ENCODE data around the gene GSC2. TPM values are rescaled to one million over a fixed set of nuclear protein-coding genes. Genes with fewer than 3 reads are reported as not detected.
A peak's percentile ranks its signal among the peaks of the same experiment; 100 is the strongest.

The GSC2 gene
- total and polyA plus RNA-seq, 9 of the 15 experiments (the other 6 are each of a cell fraction or from before 2014, with no cell fraction given): not detected

DNA sequence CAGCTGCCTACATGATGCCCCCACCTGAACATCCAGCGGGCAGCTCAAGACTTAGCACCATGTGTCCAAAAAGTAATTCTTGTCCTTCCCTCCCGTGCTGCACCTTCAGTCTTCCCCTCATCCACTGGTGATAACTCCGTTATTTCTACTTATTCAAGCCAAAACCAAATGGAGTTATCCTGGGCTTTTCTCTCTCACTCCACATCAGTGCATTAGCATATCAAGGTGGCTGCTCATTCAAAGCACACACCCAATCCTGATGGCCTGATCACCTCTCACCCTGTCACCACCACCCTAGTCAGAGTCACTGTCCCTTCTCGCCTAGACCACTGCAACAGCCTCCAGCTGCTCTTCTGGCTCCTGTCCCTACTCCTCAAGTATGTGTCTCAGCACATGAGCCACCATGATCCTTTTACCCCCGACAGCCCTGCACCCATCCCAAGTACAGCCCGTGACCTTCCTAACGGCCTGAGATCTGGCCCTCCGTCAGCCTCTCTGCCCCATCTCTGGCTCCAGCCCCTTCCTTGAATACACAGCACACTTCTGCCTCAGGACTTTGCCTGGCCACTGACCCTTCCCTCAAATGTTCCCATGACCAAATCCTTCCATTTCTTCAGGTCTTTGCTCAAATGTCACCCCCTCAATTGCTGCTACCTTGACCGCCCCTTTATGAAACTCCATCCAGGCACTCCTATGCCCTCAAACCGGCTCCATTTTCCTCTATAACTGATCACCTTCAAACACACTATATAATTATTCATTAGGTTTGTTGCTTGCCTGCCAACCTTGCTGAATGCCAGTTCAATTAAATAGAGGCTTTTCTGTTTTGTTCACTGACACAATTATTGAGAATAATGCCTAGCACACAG is 48.1 kb upstream of the GSC2 start (continued):
- TF ChIP-seq ZNF436 (CRISPR knock-in tag; IDR thresholded peaks at IDR 0.05): no peak
- no peak for TF ChIP-seq ZNF717 (CRISPR knock-in tag; IDR thresholded peaks at IDR 0.05)
- no peak for TF ChIP-seq STAT5A (IDR thresholded peaks at IDR 0.05; ENCODE audit: borderline replicate concordance, low read length)
- TF ChIP-seq MCM7 (IDR thresholded peaks at IDR 0.05): no peak
- TF ChIP-seq, protein P1, sequence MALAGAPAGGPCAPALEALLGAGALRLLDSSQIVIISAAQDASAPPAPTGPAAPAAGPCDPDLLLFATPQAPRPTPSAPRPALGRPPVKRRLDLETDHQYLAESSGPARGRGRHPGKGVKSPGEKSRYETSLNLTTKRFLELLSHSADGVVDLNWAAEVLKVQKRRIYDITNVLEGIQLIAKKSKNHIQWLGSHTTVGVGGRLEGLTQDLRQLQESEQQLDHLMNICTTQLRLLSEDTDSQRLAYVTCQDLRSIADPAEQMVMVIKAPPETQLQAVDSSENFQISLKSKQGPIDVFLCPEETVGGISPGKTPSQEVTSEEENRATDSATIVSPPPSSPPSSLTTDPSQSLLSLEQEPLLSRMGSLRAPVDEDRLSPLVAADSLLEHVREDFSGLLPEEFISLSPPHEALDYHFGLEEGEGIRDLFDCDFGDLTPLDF (CRISPR knock-in tag; IDR thresholded peaks at IDR 0.05): no peak
- no peak for TF ChIP-seq FOXM1 (IDR thresholded peaks at IDR 0.05; ENCODE audit: low read depth)
- no peak for TF ChIP-seq FOXM1 (CRISPR knock-in tag; IDR thresholded peaks at IDR 0.05; ENCODE audit: low read depth)
- TF ChIP-seq, protein P2, sequence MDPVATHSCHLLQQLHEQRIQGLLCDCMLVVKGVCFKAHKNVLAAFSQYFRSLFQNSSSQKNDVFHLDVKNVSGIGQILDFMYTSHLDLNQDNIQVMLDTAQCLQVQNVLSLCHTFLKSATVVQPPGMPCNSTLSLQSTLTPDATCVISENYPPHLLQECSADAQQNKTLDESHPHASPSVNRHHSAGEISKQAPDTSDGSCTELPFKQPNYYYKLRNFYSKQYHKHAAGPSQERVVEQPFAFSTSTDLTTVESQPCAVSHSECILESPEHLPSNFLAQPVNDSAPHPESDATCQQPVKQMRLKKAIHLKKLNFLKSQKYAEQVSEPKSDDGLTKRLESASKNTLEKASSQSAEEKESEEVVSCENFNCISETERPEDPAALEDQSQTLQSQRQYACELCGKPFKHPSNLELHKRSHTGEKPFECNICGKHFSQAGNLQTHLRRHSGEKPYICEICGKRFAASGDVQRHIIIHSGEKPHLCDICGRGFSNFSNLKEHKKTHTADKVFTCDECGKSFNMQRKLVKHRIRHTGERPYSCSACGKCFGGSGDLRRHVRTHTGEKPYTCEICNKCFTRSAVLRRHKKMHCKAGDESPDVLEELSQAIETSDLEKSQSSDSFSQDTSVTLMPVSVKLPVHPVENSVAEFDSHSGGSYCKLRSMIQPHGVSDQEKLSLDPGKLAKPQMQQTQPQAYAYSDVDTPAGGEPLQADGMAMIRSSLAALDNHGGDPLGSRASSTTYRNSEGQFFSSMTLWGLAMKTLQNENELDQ (CRISPR knock-in tag; IDR thresholded peaks at IDR 0.05; ENCODE audit: borderline replicate concordance): no peak
- TF ChIP-seq HMG20A (CRISPR knock-in tag; conservative IDR thresholded peaks at IDR 0.05): no peak
- TF ChIP-seq MAFK (IDR thresholded peaks at IDR 0.05; ENCODE audit: low read length): no peak
- TF ChIP-seq OTX1 (CRISPR knock-in tag; IDR thresholded peaks at IDR 0.05): 0 out of 2 replicates have a peak, but pooled peaks have one; percentile 14
- no peak for TF ChIP-seq ZNF707 (CRISPR knock-in tag; conservative IDR thresholded peaks at IDR 0.05)
- no peak for TF ChIP-seq ZNF133 (CRISPR knock-in tag; IDR thresholded peaks at IDR 0.05)
- TF ChIP-seq, protein P3, sequence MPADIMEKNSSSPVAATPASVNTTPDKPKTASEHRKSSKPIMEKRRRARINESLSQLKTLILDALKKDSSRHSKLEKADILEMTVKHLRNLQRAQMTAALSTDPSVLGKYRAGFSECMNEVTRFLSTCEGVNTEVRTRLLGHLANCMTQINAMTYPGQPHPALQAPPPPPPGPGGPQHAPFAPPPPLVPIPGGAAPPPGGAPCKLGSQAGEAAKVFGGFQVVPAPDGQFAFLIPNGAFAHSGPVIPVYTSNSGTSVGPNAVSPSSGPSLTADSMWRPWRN (IDR thresholded peaks at IDR 0.05; ENCODE audit: low read depth): no peak
- TF ChIP-seq SP2 (IDR thresholded peaks at IDR 0.05; ENCODE audit: extremely low read depth, low read depth, low read length, poor library complexity, severe bottlenecking): peak; percentile 10
- TF ChIP-seq, protein P4, sequence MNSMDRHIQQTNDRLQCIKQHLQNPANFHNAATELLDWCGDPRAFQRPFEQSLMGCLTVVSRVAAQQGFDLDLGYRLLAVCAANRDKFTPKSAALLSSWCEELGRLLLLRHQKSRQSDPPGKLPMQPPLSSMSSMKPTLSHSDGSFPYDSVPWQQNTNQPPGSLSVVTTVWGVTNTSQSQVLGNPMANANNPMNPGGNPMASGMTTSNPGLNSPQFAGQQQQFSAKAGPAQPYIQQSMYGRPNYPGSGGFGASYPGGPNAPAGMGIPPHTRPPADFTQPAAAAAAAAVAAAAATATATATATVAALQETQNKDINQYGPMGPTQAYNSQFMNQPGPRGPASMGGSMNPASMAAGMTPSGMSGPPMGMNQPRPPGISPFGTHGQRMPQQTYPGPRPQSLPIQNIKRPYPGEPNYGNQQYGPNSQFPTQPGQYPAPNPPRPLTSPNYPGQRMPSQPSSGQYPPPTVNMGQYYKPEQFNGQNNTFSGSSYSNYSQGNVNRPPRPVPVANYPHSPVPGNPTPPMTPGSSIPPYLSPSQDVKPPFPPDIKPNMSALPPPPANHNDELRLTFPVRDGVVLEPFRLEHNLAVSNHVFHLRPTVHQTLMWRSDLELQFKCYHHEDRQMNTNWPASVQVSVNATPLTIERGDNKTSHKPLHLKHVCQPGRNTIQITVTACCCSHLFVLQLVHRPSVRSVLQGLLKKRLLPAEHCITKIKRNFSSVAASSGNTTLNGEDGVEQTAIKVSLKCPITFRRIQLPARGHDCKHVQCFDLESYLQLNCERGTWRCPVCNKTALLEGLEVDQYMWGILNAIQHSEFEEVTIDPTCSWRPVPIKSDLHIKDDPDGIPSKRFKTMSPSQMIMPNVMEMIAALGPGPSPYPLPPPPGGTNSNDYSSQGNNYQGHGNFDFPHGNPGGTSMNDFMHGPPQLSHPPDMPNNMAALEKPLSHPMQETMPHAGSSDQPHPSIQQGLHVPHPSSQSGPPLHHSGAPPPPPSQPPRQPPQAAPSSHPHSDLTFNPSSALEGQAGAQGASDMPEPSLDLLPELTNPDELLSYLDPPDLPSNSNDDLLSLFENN (IDR thresholded peaks at IDR 0.05; ENCODE audit: low read depth in 2 of 2, low read length in 2 of 2): no peak
- TF ChIP-seq ZNF124 (CRISPR knock-in tag; IDR thresholded peaks at IDR 0.05): no peak
- no peak for TF ChIP-seq POU5F1 (IDR thresholded peaks at IDR 0.05; ENCODE audit: borderline replicate concordance, low read depth, low read length, partially characterized antibody)
- no peak for TF ChIP-seq NFE2L1 (tag; IDR thresholded peaks at IDR 0.05; ENCODE audit: borderline replicate concordance, low read depth)
- TF ChIP-seq KLF6 (CRISPR knock-in tag; IDR thresholded peaks at IDR 0.05; ENCODE audit: borderline replicate concordance): no peak

Data from K562 (cell line).